Measurements from ENCODE around the gene GHITM. TPM values are rescaled to one million over a fixed set of nuclear protein-coding genes. Genes with fewer than 3 reads are reported as not detected.
"Not testable (repeated sequence)": the region's sequence is repeated elsewhere in the genome, so short reads cannot be mapped to it uniquely, and the experiment has no call there.

GHITM gene
- total RNA-seq, 1 donor from 2014 or later, result 146 TPM

- DNase-seq (ENCODE audit: low spot score), result no peak
Measured at GRCh38 chr10:84140036-84140379, 699 bp downstream of the GHITM start.

GRCh38 chr10:84147347-84147746 lies 8.0 kb downstream of the GHITM start:
- DNase-seq (ENCODE audit: low spot score), result no peak

GRCh38 chr10:84148006-84148597 lies 8.8 kb downstream of the GHITM start:
- not testable (repeated sequence) for DNase-seq (ENCODE audit: low spot score)

GRCh38 chr10:84149854-84150253 lies 10.5 kb downstream of the GHITM start:
- no peak for DNase-seq (ENCODE audit: low spot score)

GRCh38 chr10:84152769-84153168 lies 13.5 kb downstream of the GHITM start:
- no peak for DNase-seq (ENCODE audit: low spot score)

GRCh38 chr10:84155521-84155920 lies 16.2 kb downstream of the GHITM start:
- no peak for DNase-seq (ENCODE audit: low spot score)

GRCh38 chr10:84156009-84156408 lies 16.7 kb downstream of the GHITM start:
- no peak for DNase-seq (ENCODE audit: low spot score)

GRCh38 chr10:84156768-84157167 lies 17.5 kb downstream of the GHITM start:
- no peak for DNase-seq (ENCODE audit: low spot score)

- DNase-seq (ENCODE audit: low spot score), result no peak
Measured at GRCh38 chr10:84158061-84158460, 18.8 kb downstream of the GHITM start.

GRCh38 chr10:84158550-84158949 lies 19.2 kb downstream of the GHITM start:
- DNase-seq (ENCODE audit: low spot score), result no peak

- no peak for DNase-seq (ENCODE audit: low spot score)
Measured at GRCh38 chr10:84159076-84159685, 19.9 kb downstream of the GHITM start.

GRCh38 chr10:84160663-84161362 lies 21.5 kb downstream of the GHITM start:
- DNase-seq (ENCODE audit: low spot score), result no peak

GRCh38 chr10:84163996-84164395 lies 24.7 kb downstream of the GHITM start:
- DNase-seq (ENCODE audit: low spot score), result no peak

- no peak for DNase-seq (ENCODE audit: low spot score)
Measured at GRCh38 chr10:84164442-84164841, 25.1 kb downstream of the GHITM start.

GRCh38 chr10:84166620-84167288 lies 27.4 kb downstream of the GHITM start:
- no peak for DNase-seq (ENCODE audit: low spot score)

- not testable (repeated sequence) for DNase-seq (ENCODE audit: low spot score)
Measured at GRCh38 chr10:84167289-84167653, 28.0 kb downstream of the GHITM start.

- DNase-seq (ENCODE audit: low spot score), result not testable (repeated sequence)
Measured at GRCh38 chr10:84168382-84168781, 29.1 kb downstream of the GHITM start.

GRCh38 chr10:84171237-84171636 lies 31.9 kb downstream of the GHITM start:
- not testable (repeated sequence) for DNase-seq (ENCODE audit: low spot score)

GRCh38 chr10:84171700-84172466 lies 32.6 kb downstream of the GHITM start:
- not testable (repeated sequence) for DNase-seq (ENCODE audit: low spot score)

GRCh38 chr10:84172467-84173356 lies 33.4 kb downstream of the GHITM start:
- no peak for DNase-seq (ENCODE audit: low spot score)
